Heart right ventricle (tissue), 16 donors: ENCODE measurements around the gene KLHL25. TPM values are rescaled to one million over a fixed set of nuclear protein-coding genes. Genes with fewer than 3 reads are reported as not detected.
"Not testable (repeated sequence)": the region's sequence is repeated elsewhere in the genome, so short reads cannot be mapped to it uniquely, and the experiment has no call there.

Experiments used
- ATAC-seq, 8 donors: fragments of 200-7000 bp; cut with Tn5 transposase; one replicate each; pipeline ENCODE4 v1.9.1; 2020; ENCODE audit warnings: mild to moderate bottlenecking in 8 of 8, moderate library complexity in 8 of 8, moderate number of reproducible peaks in 1 of 8
- DNase-seq, 2 donors: peaks; one replicate each; pipeline ENCODE4 v3.0.0-alpha.2; 2020
- H3K27ac ChIP-seq, 10 donors: fragments of 200-600 bp; sonication (generic) in 2 of 10; one replicate each; pipeline versions ENCODE4 v1.5.0 to v1.8.0; 2020 to 2022; ENCODE audit warnings: mild to moderate bottlenecking in 3 of 10
- H3K27me3 ChIP-seq, 7 donors: fragments of 200-600 bp; one replicate each; pipeline ENCODE4 v1.8.0; 2021 to 2022; ENCODE audit warnings: mild to moderate bottlenecking in 2 of 7
- H3K36me3 ChIP-seq, 9 donors: fragments of 200-600 bp; sonication (generic) in 1 of 9; one replicate each; pipeline versions ENCODE4 v1.5.0 to v1.8.0; 2020 to 2022; ENCODE audit warnings: mild to moderate bottlenecking in 2 of 9
- H3K4me1 ChIP-seq, 9 donors: fragments of 200-600 bp; sonication (generic) in 1 of 9; one replicate each; pipeline versions ENCODE4 v1.5.0 to v1.8.0; 2020 to 2022; ENCODE audit warnings: mild to moderate bottlenecking in 4 of 9
- H3K4me3 ChIP-seq, 10 donors: fragments of 200-600 bp; sonication (generic) in 2 of 10; one replicate each; pipeline versions ENCODE4 v1.5.0 to v1.8.0; 2020 to 2022; ENCODE audit warnings: mild to moderate bottlenecking in 7 of 10, moderate library complexity in 2 of 10
- H3K9me3 ChIP-seq, 11 donors: fragments of 200-600 bp in 10 of 11; sonication (generic) in 2 of 11; one replicate each; pipeline versions ENCODE4 v1.5.0 to v1.8.0; 2013 to 2022; ENCODE audit warnings: mild to moderate bottlenecking in 2 of 11, control low read depth in 1 of 11, moderate library complexity in 1 of 11
- CTCF ChIP-seq, 9 donors: fragments of 200-600 bp; sonication (generic) in 2 of 9; IDR thresholded peaks; one replicate each; pipeline versions ENCODE4 v1.5.0 to v1.8.0; 2021 to 2022; ENCODE audit warnings: antibody characterized with exemption in 9 of 9, mild to moderate bottlenecking in 5 of 9, moderate library complexity in 1 of 9
- WGBS, 2 donors: extraction: QIAGEN DNeasy Blood & Tissue Kit; methylation state at CpG; one replicate each; pipeline ENCODE4 v1.1.7; 2013; ENCODE audit warnings: inconsistent platforms in 1 of 2; 5-methylcytosine and 5-hydroxymethylcytosine counted together
- intact Hi-C, 10 donors: fragments of 100-400 bp; cut with DNase I; formaldehyde crosslinking; loops; one replicate each; pipeline versions ENCODE4 v1.11.1 to v1.14.2; 2022
- polyA plus RNA-seq, 2 donors: library from polyadenylated mRNA; stranded (reverse); fragments of 200-250 nt; gene quantifications; one replicate each; pipeline ENCODE4 v1.2.3, GENCODE V29; 2013
- total RNA-seq, 10 donors: library from RNA; stranded (reverse); fragmentation: NEBNext Ultra II Directional in 3 of 10; extraction: Animal tissue kit (Norgen Biotek cat#: 25700) in 3 of 10; gene quantifications; one replicate each; pipeline versions ENCODE4 v1.2.1 to v1.2.4, GENCODE V29; 2021 to 2023
- donor health status: Arrhythmogenic right ventricular cardiomyopathy.
- donor health status: ischemic (EF 13 %, LVEDD 7.1; RV severe dilation, severe dysfunction).
- donor health status: healthy with polysubstance abuse.
- donor health status: DM: no; HTN: yes; CAD: no.
- donor health status: DM: no; HTN: no; CAD: no.
- donor health status: ischemic (EF 25% LVEDD 6.9; RV normal size, moderate dysfunction).
- donor health status: ischemic (EF 25% LVEDD 5.7; RV mildly dilated, moderate dysfunction).
- donor health status: healthy.
- donor health status: DM: yes; HTN: yes; CAD: no.
- donor health status: Ischemic cardiomyopathy.
- donor health status: ischemic (EF 35%, LVEDD 5.7; RV mildly dilated, moderate dysfunction).
- donor health status: nonischemic (EF 11% LVEDD 7.7; RV severe dilation, severe dysfunction).
- donor health status: DM: yes; HTN: yes; CAD: no.
- donor health status: PGD.
- donor health status: ischemic (EF 29% LVEDD 5.4; RV normal size, mild dysfunction).
- donor health status: nonischemic (EF 23%, LVEDD 6.1; RV moderate dilation, normal function).

KLHL25 gene
- total and polyA plus RNA-seq, 12 donors = 1.9 to 9.2 (median 3.2) TPM

DNA sequence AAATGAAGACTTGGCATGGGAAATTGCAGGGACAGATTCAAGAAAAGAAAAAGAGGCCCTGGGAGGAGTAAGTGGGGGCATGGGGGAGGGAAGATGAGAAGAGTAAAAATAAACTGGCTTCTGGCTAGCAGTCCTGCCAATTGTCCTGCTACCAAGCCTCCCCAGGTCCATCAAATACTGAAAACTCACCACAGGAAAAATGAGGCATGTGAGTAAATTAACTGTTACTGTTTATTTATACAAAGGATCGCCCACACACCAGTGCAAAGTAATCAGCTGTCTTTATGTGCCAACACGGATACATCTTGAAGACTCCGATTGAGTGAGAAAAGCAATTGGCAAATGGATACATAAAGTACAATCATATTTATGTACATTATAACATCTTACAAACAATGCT lies 10.7 kb upstream of the KLHL25 start:
- peaks cover 0 to 13% (median under 1%) of the 10 kb centered on the region in 9 donors for H3K4me1 ChIP-seq
- H3K27me3 ChIP-seq = no peaks in the 10 kb centered on the region
- 58% methylated on average over 3 of the region's 3 CpGs for WGBS, 2 donors
- no peak overlapping the region for H3K27ac ChIP-seq
- no peak for TF ChIP-seq CTCF (IDR thresholded peaks at IDR 0.05)
- H3K36me3 ChIP-seq = no peaks in the 10 kb centered on the region
- no peak for ATAC-seq
- DNase-seq = no peak
- intact Hi-C loops = no loop called here
- H3K9me3 ChIP-seq = no peaks in the 10 kb centered on the region
- H3K4me3 ChIP-seq = no peak overlapping the region

DNA sequence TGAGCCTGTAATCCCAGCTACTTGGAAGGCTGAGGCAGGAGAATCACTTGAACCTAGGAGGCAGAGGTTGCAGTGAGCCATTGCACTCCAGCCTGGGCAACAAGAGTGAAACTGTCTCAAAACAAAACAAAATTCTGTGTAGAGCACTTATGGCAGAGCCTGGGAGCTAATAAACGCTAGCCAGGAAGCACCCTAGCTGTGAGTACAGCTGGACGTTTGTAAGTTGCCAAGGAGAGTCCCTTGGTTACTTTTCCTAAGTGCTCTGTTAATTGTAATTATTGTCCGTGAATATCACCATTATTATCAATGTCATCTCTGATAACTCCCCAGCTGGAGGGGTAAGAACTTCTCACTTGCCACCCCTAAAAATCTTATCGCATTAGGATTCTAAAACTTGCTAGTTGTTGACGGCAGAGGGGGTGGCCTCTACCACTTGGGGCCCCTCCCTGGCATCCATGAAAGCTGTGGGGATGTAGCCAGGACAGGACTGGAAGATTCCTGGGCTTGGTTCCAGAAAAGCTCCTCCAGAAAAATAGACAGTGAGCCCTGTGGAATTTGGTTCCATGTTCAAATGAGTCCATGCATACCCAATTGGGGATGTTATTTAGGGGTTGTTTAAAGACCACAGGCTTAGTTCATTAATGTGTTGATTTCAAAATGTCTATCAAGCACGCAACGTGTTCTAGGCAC lies 9.9 kb upstream of the KLHL25 start:
- Histone ChIP-seq H3K4me1 (peaks cover 0 to 16% (median 3%) of the 10 kb centered on the region in 9 donors), H3K4me3 (no peak overlapping the region), H3K27me3 (no peaks in the 10 kb centered on the region), H3K9me3 (no peaks in the 10 kb centered on the region), H3K27ac (no peak overlapping the region), H3K36me3 (no peaks in the 10 kb centered on the region)
- WGBS, 2 donors = 43 to 46% methylated on average over 7 of the region's 7 CpGs
- DNase-seq = no peak
- ATAC-seq = no peak
- no peak for TF ChIP-seq CTCF (IDR thresholded peaks at IDR 0.05)
- intact Hi-C loops = loop anchor here in 1 of 10 donors (5.0 kb wide), 1 partner anchor 42 kb away; no protein-coding TSS in a partner anchor

GRCh38 chr15:85802617-85803016 lies 7.9 kb upstream of the KLHL25 start:
- WGBS, 2 donors = 89 to 91% methylated on average over 9 of the region's 9 CpGs
- H3K4me1 ChIP-seq = peaks cover 0 to 16% (median 3%) of the 10 kb centered on the region in 9 donors
- H3K27me3 ChIP-seq, H3K9me3 ChIP-seq, H3K27ac ChIP-seq, DNase-seq, H3K4me3 ChIP-seq, ATAC-seq, H3K36me3 ChIP-seq: not testable (repeated sequence)
- peak in 1 of 9 donors; percentile 15 for TF ChIP-seq CTCF (IDR thresholded peaks at IDR 0.05)
- intact Hi-C loops = loop anchor here in 1 of 10 donors (5.0 kb wide), 1 partner anchor 40 kb away; no protein-coding TSS in a partner anchor

DNA sequence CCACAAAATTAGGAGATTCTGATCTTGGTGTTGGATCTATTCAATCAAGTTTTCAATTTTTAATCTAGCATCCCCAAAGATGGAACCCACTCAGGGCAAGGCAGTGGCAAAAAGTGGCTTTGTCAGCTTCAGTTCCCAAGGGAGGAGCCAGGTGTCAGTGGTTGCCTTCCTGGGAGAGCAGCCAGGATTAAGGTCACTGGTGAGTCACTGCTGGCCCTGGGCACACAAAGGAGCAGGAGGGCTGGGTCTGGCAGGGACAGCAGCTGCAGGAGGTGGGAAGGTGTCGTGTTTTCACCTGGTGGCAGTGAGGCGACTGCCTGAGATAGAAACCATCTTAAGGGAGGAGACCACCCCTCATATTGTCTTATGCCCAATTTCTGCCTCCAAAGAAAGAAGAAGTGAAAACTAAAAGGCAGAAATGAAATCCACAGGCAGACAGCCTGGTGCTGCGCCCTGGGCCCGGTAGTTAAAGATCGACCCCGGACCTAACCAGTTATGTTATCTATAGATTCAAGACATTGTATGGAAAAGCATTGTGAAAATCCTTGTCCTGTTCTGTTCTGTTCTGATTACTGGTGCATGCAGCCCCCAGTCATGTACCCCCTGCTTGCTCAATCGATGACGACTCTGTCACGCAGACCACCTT lies 5.9 kb upstream of the KLHL25 start:
- intact Hi-C loops = loop anchor here in 1 of 10 donors (5.0 kb wide), 1 partner anchor 38 kb away; no protein-coding TSS in a partner anchor
- H3K4me3 ChIP-seq = no peak overlapping the region
- ATAC-seq (peak; percentile 71 to 95 (median 87)), DNase-seq (peak; percentile 47 to 70)
- no peaks in the 10 kb centered on the region for H3K27me3 ChIP-seq
- no peaks in the 10 kb centered on the region for H3K9me3 ChIP-seq
- no peak overlapping the region for H3K27ac ChIP-seq
- TF ChIP-seq CTCF (IDR thresholded peaks at IDR 0.05) = peak in 5 of 9 donors; percentile 16 to 50 (median 48)
- peaks cover 0 to 19% (median 3%) of the 10 kb centered on the region in 9 donors for H3K4me1 ChIP-seq
- no peaks in the 10 kb centered on the region for H3K36me3 ChIP-seq
- WGBS, 2 donors = 81 to 85% methylated on average over 9 of the region's 9 CpGs

GRCh38 chr15:85796371-85796770 lies 1.6 kb upstream of the KLHL25 start:
- ATAC-seq, H3K27me3 ChIP-seq, DNase-seq, H3K9me3 ChIP-seq, H3K36me3 ChIP-seq, H3K4me3 ChIP-seq, H3K27ac ChIP-seq: not testable (repeated sequence)
- H3K4me1 ChIP-seq = peaks cover 0 to 35% (median 24%) of the 10 kb centered on the region in 9 donors
- intact Hi-C loops = loop anchor here in 5 of 10 donors (5.0 to 10.0 kb wide), 4 partner anchors 36 to 64 kb away; no protein-coding TSS in a partner anchor
- WGBS, 2 donors = 88 to 89% methylated on average over 7 of the region's 7 CpGs
